ENCODE results near the gene KCTD1.

- TF ChIP-seq CTCF (conservative IDR thresholded peaks at IDR 0.05) (no peak), ZFX (IDR thresholded peaks at IDR 0.05) (no peak)
These were observed 77.3 kb downstream of the KCTD1 start for GRCh38 chr18:26471027-26471426.
